Glomerular endothelial cell (primary cell): Measurements from ENCODE around the gene OR51E2. TPM values are rescaled to one million over a fixed set of nuclear protein-coding genes. Genes with fewer than 3 reads are reported as not detected.

Experiments used
- DNase-seq: peaks from one replicate; pipeline ENCODE4 v3.0.0-alpha.2; 2011; ENCODE audit warnings: low read depth, low spot score; ENCODE audit errors: extremely low read depth
- total RNA-seq: library from RNA; depleted of rRNA; stranded (reverse); fragments of >200 nt; gene quantifications from 2 replicates; pipeline ENCODE4 v1.2.3, GENCODE V29; 2015

OR51E2 gene
- total RNA-seq, 1 donor from 2014 or later = 0.06 TPM

GRCh38 chr11:4664786-4665185, 32.9 kb downstream of the OR51E2 start:
- no peak for DNase-seq

GRCh38 chr11:4664183-4664582, 33.5 kb downstream of the OR51E2 start:
- no peak for DNase-seq

- DNase-seq = no peak
These were observed 34.8 kb downstream of the OR51E2 start for GRCh38 chr11:4662876-4663275.

GRCh38 chr11:4658629-4659445, 38.8 kb downstream of the OR51E2 start:
- DNase-seq = no peak

GRCh38 chr11:4654635-4655369, 42.9 kb downstream of the OR51E2 start:
- no peak for DNase-seq

- no peak for DNase-seq
These were observed 49.9 kb downstream of the OR51E2 start for GRCh38 chr11:4647766-4648165.

- DNase-seq = no peak
These were observed 51.7 kb downstream of the OR51E2 start for GRCh38 chr11:4645974-4646373.

- no peak for DNase-seq
These were observed 53.4 kb downstream of the OR51E2 start for GRCh38 chr11:4644233-4644632.

GRCh38 chr11:4643682-4644081, 54.0 kb downstream of the OR51E2 start, which contains the start of gene OR51E1:
OR51E1 (plus strand) TSS chr11:4643982; CDS start chr11:4652527, 8,545 bp downstream.
- no peak for DNase-seq

- no peak for DNase-seq
These were observed 54.6 kb downstream of the OR51E2 start for GRCh38 chr11:4643076-4643475.

GRCh38 chr11:4642043-4642442, 55.6 kb downstream of the OR51E2 start:
- DNase-seq = no peak

- no peak for DNase-seq
These were observed 56.2 kb downstream of the OR51E2 start for GRCh38 chr11:4641501-4641900.

GRCh38 chr11:4639931-4640330, 57.7 kb downstream of the OR51E2 start:
- DNase-seq = no peak

GRCh38 chr11:4637662-4638047, 60.0 kb downstream of the OR51E2 start:
- no peak for DNase-seq

GRCh38 chr11:4636962-4637661, 60.5 kb downstream of the OR51E2 start, which contains the start of gene OR51D1:
OR51D1 (plus strand) TSS chr11:4637477; CDS start chr11:4639791, 2,314 bp downstream.
- peak; percentile 18 for DNase-seq

GRCh38 chr11:4636136-4636535, 61.5 kb downstream of the OR51E2 start:
- no peak for DNase-seq

Other genes with a start within 250 kb of the OR51E2 start
- not detected in 2 replicates for gene OR52K2, start 248.6 kb downstream of the OR51E2 start, total RNA-seq
- gene OR52K1, start 215.2 kb downstream of the OR51E2 start, total RNA-seq = not detected in 2 replicates
- not detected in 2 replicates for gene OR52M1, start 152.7 kb downstream of the OR51E2 start, total RNA-seq
- not detected in 2 replicates for gene OR52I2, start 116.1 kb downstream of the OR51E2 start, total RNA-seq
- not detected in 2 replicates for gene OR52I1, start 103.8 kb downstream of the OR51E2 start, total RNA-seq
- gene TRIM68, start 89.6 kb downstream of the OR51E2 start, total RNA-seq = 21.0 and 21.9 TPM in 2 replicates
- not detected in 2 replicates for gene OR51D1, start 60.4 kb downstream of the OR51E2 start, total RNA-seq
- not detected in 2 replicates for gene OR51E1, start 53.9 kb downstream of the OR51E2 start, total RNA-seq
- gene MMP26, start 6.9 kb upstream of the OR51E2 start, total RNA-seq = not detected in 2 replicates
- gene OR51F1, start 72.1 kb upstream of the OR51E2 start, total RNA-seq = not detected in 2 replicates
- not detected in 2 replicates for gene OR52R1, start 106.5 kb upstream of the OR51E2 start, total RNA-seq
- gene OR51F2, start 123.5 kb upstream of the OR51E2 start, total RNA-seq = not detected in 2 replicates
- gene OR51S1, start 151.4 kb upstream of the OR51E2 start, total RNA-seq = not detected in 2 replicates
- gene OR51T1, start 184.0 kb upstream of the OR51E2 start, total RNA-seq = not detected in 2 replicates
- gene OR51A7, start 205.9 kb upstream of the OR51E2 start, total RNA-seq = not detected in 2 replicates
- gene OR51G2, start 221.5 kb upstream of the OR51E2 start, total RNA-seq = not detected in 2 replicates
- not detected in 2 replicates for gene OR51G1, start 226.5 kb upstream of the OR51E2 start, total RNA-seq
- not detected in 2 replicates for gene OR51A4, start 249.8 kb upstream of the OR51E2 start, total RNA-seq